H1 (cell line): Measurements from ENCODE around the gene RIGI. TPM values are rescaled to one million over a fixed set of nuclear protein-coding genes. Genes with fewer than 3 reads are reported as not detected.

Source experiments
- CTCF ChIA-PET: fragments of 300-600 bp; sonication (Branson Sonifier 250); formaldehyde crosslinking; loops from one replicate; lab custom pipeline; 2021; ENCODE audit not compliant: partially characterized antibody; lab: Charles Lee
- POLR2A ChIA-PET: fragments of 300-600 bp; sonication (Branson Sonifier 250); formaldehyde crosslinking; loops from one replicate; lab custom pipeline; 2021; ENCODE audit warnings: inconsistent platforms; ENCODE audit not compliant: partially characterized antibody; lab: Charles Lee
- DNase-seq, 2 experiments: peaks; one replicate each; pipeline versions ENCODE4 v3.0.0 to v3.0.0-alpha.2; 2010 to 2022; ENCODE audit warnings: low spot score in 2 of 2, low read depth in 1 of 2, mixed read lengths in 1 of 2
- FAIRE-seq: peaks from 2 replicates; lab custom pipeline; 2011; peaks lifted over from hg19 to GRCh38; lab: Jason Lieb, UNC
- H2AFZ ChIP-seq: 2 replicates; pipeline ENCODE4 v1.8.1; 2012; ENCODE audit warnings: low read length, inconsistent platforms
- H2AK5ac ChIP-seq: 2 replicates; pipeline ENCODE4 v1.6.1; 2013; ENCODE audit warnings: low read depth, low read length
- H2BK120ac ChIP-seq: replicated peaks from 2 replicates; pipeline ENCODE3; 2013; ENCODE audit warnings: low read depth, low read length, inconsistent platforms
- H2BK12ac ChIP-seq: 2 replicates; pipeline ENCODE4 v1.6.1; 2013; ENCODE audit warnings: low read depth, low read length
- H2BK15ac ChIP-seq: 2 replicates; pipeline ENCODE4 v1.6.1; 2013; ENCODE audit warnings: low read length
- H2BK20ac ChIP-seq: 2 replicates; pipeline ENCODE4 v1.6.1; 2013; ENCODE audit warnings: low read length
- H2BK5ac ChIP-seq: 2 replicates; pipeline ENCODE4 v1.6.1; 2013; ENCODE audit warnings: low read depth, low read length
- H3K14ac ChIP-seq: 2 replicates; pipeline ENCODE4 v1.6.1; 2013; ENCODE audit warnings: inconsistent platforms; ENCODE audit not compliant: insufficient read length
- H3K18ac ChIP-seq: 2 replicates; pipeline ENCODE4 v1.6.1; 2013; ENCODE audit warnings: low read length; ENCODE audit errors: extremely low read depth
- H3K23ac ChIP-seq: 2 replicates; pipeline ENCODE4 v1.6.1; 2013; ENCODE audit warnings: inconsistent platforms; ENCODE audit not compliant: insufficient read length
- H3K23me2 ChIP-seq: 2 replicates; pipeline ENCODE4 v1.6.1; 2013; ENCODE audit warnings: low read depth, low read length
- H3K27ac ChIP-seq: 2 replicates; pipeline ENCODE4 v1.6.1; 2011; ENCODE audit warnings: low read depth, low read length, inconsistent platforms
- H3K27me3 ChIP-seq, 4 experiments: replicated peaks in 1 of 4; 1 replicate in 1 of 4; 2 replicates in 3 of 4; pipeline versions ENCODE4 v1.6.1 to v1.8.1; 2011 to 2013; ENCODE audit warnings: low read length in 3 of 4, mild to moderate bottlenecking in 3 of 4, inconsistent platforms in 2 of 4, mixed read lengths in 2 of 4, moderate library complexity in 1 of 4; ENCODE audit not compliant: control insufficient read depth in 3 of 4, insufficient read depth in 3 of 4; ENCODE audit errors: extremely low read depth in 1 of 4
- H3K36me3 ChIP-seq, 4 experiments: 2 replicates each; pipeline versions ENCODE4 v1.6.1 to v1.8.1; 2011 to 2013; ENCODE audit warnings: mild to moderate bottlenecking in 4 of 4, low read length in 3 of 4, moderate library complexity in 2 of 4, control low read depth in 1 of 4, inconsistent platforms in 1 of 4; ENCODE audit not compliant: insufficient read depth in 4 of 4, control insufficient read depth in 2 of 4
- H3K4ac ChIP-seq: replicated peaks from 2 replicates; pipeline ENCODE3; 2013; ENCODE audit warnings: low read length, low read depth, mixed read lengths, inconsistent platforms; ENCODE audit not compliant: insufficient read length
- H3K4me1 ChIP-seq, 4 experiments: replicated peaks in 1 of 4; 1 replicate in 1 of 4; 2 replicates in 3 of 4; pipeline versions ENCODE4 v1.6.1 to v1.8.1; 2011 to 2013; ENCODE audit warnings: low read length in 3 of 4, inconsistent platforms in 2 of 4, mixed read lengths in 1 of 4; ENCODE audit not compliant: insufficient read depth in 4 of 4, control insufficient read depth in 3 of 4
- H3K4me2 ChIP-seq, 2 experiments: 2 replicates each; pipeline versions ENCODE4 v1.6.1 to v1.8.1; 2011 to 2013; ENCODE audit warnings: low read depth in 2 of 2, low read length in 2 of 2, control low read depth in 1 of 2, inconsistent platforms in 1 of 2, mild to moderate bottlenecking in 1 of 2; ENCODE audit not compliant: insufficient read depth in 1 of 2
- H3K4me3 ChIP-seq, 4 experiments: fragments of 200-600, 300-600 bp in 1 of 4; sonication (generic), shearing (Covaris generic), sonication (Bioruptor Twin) in 1 of 4; 2 replicates each; pipeline versions ENCODE4 v1.5.1 to v1.8.1; 2011 to 2016; ENCODE audit warnings: low read length in 4 of 4, low read depth in 3 of 4, control low read depth in 2 of 4, inconsistent platforms in 2 of 4, mild to moderate bottlenecking in 2 of 4, mixed read lengths in 1 of 4, moderate library complexity in 1 of 4; ENCODE audit not compliant: insufficient read depth in 2 of 4; ENCODE audit errors: extremely low read depth in 1 of 4
- H3K56ac ChIP-seq: replicated peaks from 2 replicates; pipeline ENCODE3; 2013; ENCODE audit warnings: low read depth, mild to moderate bottlenecking, mixed read lengths, low read length, inconsistent platforms; ENCODE audit not compliant: insufficient read length
- H3K79me1 ChIP-seq: 2 replicates; pipeline ENCODE4 v1.6.1; 2013; ENCODE audit warnings: low read depth, low read length, control low read depth
- H3K79me2 ChIP-seq, 2 experiments: 2 replicates each; pipeline versions ENCODE4 v1.6.1 to v1.8.1; 2012 to 2013; ENCODE audit warnings: low read length in 2 of 2, mild to moderate bottlenecking in 2 of 2, inconsistent platforms in 1 of 2; ENCODE audit not compliant: insufficient read depth in 2 of 2, control insufficient read depth in 1 of 2
- H3K9ac ChIP-seq, 4 experiments: replicated peaks in 1 of 4; 1 replicate in 1 of 4; 2 replicates in 3 of 4; pipeline versions ENCODE4 v1.6.1 to v1.8.1; 2011 to 2013; ENCODE audit warnings: low read depth in 3 of 4, low read length in 3 of 4, control low read depth in 2 of 4, mild to moderate bottlenecking in 2 of 4, moderate library complexity in 2 of 4, inconsistent platforms in 1 of 4; ENCODE audit errors: extremely low read depth in 1 of 4
- H3K9me3 ChIP-seq, 2 experiments: 2 replicates each; pipeline versions ENCODE4 v1.6.1 to v1.8.1; 2012 to 2013; ENCODE audit warnings: mild to moderate bottlenecking in 2 of 2, moderate library complexity in 2 of 2, control low read depth in 1 of 2, inconsistent platforms in 1 of 2, low read depth in 1 of 2, low read length in 1 of 2, mixed read lengths in 1 of 2; ENCODE audit not compliant: insufficient read depth in 2 of 2
- H4K20me1 ChIP-seq, 2 experiments: replicated peaks in 1 of 2; 2 replicates each; pipeline versions ENCODE3 to v1.8.1; 2011 to 2013; ENCODE audit warnings: inconsistent platforms in 2 of 2, low read length in 2 of 2, mild to moderate bottlenecking in 1 of 2; ENCODE audit not compliant: insufficient read depth in 2 of 2, control insufficient read depth in 1 of 2
- H4K5ac ChIP-seq: 2 replicates; pipeline ENCODE4 v1.6.1; 2013; ENCODE audit warnings: low read length, low read depth, mixed read lengths, inconsistent platforms; ENCODE audit not compliant: insufficient read length
- H4K8ac ChIP-seq: 2 replicates; pipeline ENCODE4 v1.8.0; 2013; ENCODE audit warnings: mild to moderate bottlenecking, moderate library complexity, low read length, inconsistent platforms; ENCODE audit not compliant: insufficient read depth; ENCODE audit errors: extremely low read depth
- H4K91ac ChIP-seq: replicated peaks from 2 replicates; pipeline ENCODE3; 2013; ENCODE audit warnings: low read length, mixed read lengths, inconsistent platforms; ENCODE audit not compliant: insufficient read length
- ATF3 ChIP-seq: IDR thresholded peaks from 2 replicates; pipeline ENCODE4 v1.6.1; 2011; ENCODE audit warnings: low read depth, mild to moderate bottlenecking, low read length; ENCODE audit not compliant: insufficient read depth
- CBX5 ChIP-seq: fragments of 300-800, 300-1000 bp; sonication (generic); IDR thresholded peaks from 2 replicates; pipeline ENCODE4 v1.7.1; 2016; ENCODE audit warnings: antibody characterized with exemption, low read length, low read depth
- CBX8 ChIP-seq: fragments of 300-800, 300-1000 bp; sonication (generic); IDR thresholded peaks from 2 replicates; pipeline ENCODE4 v1.7.1; 2016; ENCODE audit warnings: low read depth, low read length, borderline replicate concordance
- RBBP5 ChIP-seq: IDR thresholded peaks from 2 replicates; pipeline ENCODE4 v1.7.1; 2012; ENCODE audit warnings: low read depth, mild to moderate bottlenecking, inconsistent platforms, low read length, moderate library complexity, borderline replicate concordance
- WGBS, 2 experiments: shearing (Covaris generic) in 1 of 2; methylation state at CpG; one replicate each; pipeline versions ENCODE4 v1.1.6 to v1.1.7; 2013 to 2015; ENCODE audit warnings: low lambda C conversion rate in 2 of 2, mixed read lengths in 2 of 2, inconsistent platforms in 1 of 2, low coverage in 1 of 2, missing lambda C conversion rate in 1 of 2; ENCODE audit not compliant: insufficient replicate concordance in 2 of 2, insufficient coverage in 1 of 2, insufficient read length in 1 of 2; ENCODE audit errors: extremely low coverage in 1 of 2, missing lambda C conversion rate in 1 of 2; 5-methylcytosine and 5-hydroxymethylcytosine counted together
- polyA plus RNA-seq, 7 experiments: library from polyadenylated mRNA; depleted of rRNA in 3 of 7; stranded (reverse) in 5 of 7; unstranded in 2 of 7; fragments of >200 nt in 5 of 7; fragments of 200-250 nt in 2 of 7; gene quantifications; 1 replicate in 5 of 7; 2 replicates in 1 of 7; 4 replicates in 1 of 7; pipeline versions ENCODE4 v1.2.1 to v1.2.3, GENCODE V29; 2011 to 2013; ENCODE audit warnings: missing spikeins in 2 of 7, mixed read lengths in 2 of 7
- total RNA-seq: library from RNA; stranded (reverse); fragmentation: NEBNext Ultra II Directional; extraction: Animal tissue kit (Norgen Biotek cat#: 25700); gene quantifications from 2 replicates; pipeline ENCODE4 v1.2.1, GENCODE V29; 2021

Gene RIGI
- total and polyA plus RNA-seq, 2 of the 8 experiments (the other 6 are each of a cell fraction or from before 2014, with no cell fraction given) = 3.1 to 6.7 TPM

- Histone ChIP-seq H3K23ac (no peak overlapping the region), H2BK5ac (no peak overlapping the region), H3K14ac (no peak overlapping the region), H2AFZ (no peak overlapping the region), H3K9me3 (no peaks in the 10 kb centered on the region), H3K79me1 (peaks cover 4% of the 10 kb centered on the region; the same call in 1 of the 2 replicates), H3K9ac (no peak overlapping the region), H2AK5ac (no peak overlapping the region), H3K4me1 (peaks cover 0 to 4% (median under 1%) of the 10 kb centered on the region in 4 experiments; a peak in 2 of 7 replicates), H3K79me2 (peaks cover 4 to 33% of the 10 kb centered on the region in 2 experiments; a peak in 3 of 4 replicates), H3K4me2 (peak overlapping the region; percentile 82 to 89; a peak in 2 of 4 replicates), H3K36me3 (peaks cover 0 to 5% (median 0%) of the 10 kb centered on the region in 4 experiments; a peak in 1 of 8 replicates), H3K27me3 (no peaks in the 10 kb centered on the region), H2BK120ac (no peak overlapping the region), H3K18ac (no peak overlapping the region), H3K27ac (no peak overlapping the region), H4K20me1 (peaks cover 0 to 4% of the 10 kb centered on the region in 2 experiments), H2BK12ac (no peak overlapping the region), H4K5ac (no peak overlapping the region), H3K56ac (no peak overlapping the region), H4K8ac (no peak overlapping the region), H3K4me3 (peak overlapping the region in 1 of 4 experiments; percentile 97; a peak in 2 of 8 replicates), H4K91ac (no peak overlapping the region), H2BK15ac (no peak overlapping the region), H3K4ac (no peak overlapping the region), H2BK20ac (no peak overlapping the region), H3K23me2 (peaks cover 6% of the 10 kb centered on the region)
- TF ChIP-seq CBX8 = no peak
- TF ChIP-seq CBX5 = no peak
- no peak for TF ChIP-seq ATF3
- no peak for TF ChIP-seq RBBP5
- FAIRE-seq = no peak
- POLR2A ChIA-PET = interaction anchor here (1.0 to 3.8 kb wide), 4 partner anchors 23 to 195 kb away, joined by 3 to 24 read pairs (median 6); partner anchors contain the start of genes RIGI, SMIM27 and TOPORS
- no peak for DNase-seq
- WGBS, 2 experiments = 88% methylated on average over 7 of the region's 7 CpGs; no CpG with 5 or more reads in 1 of the 2 experiments
- CTCF ChIA-PET = interaction anchor here (0.6 to 12.2 kb wide), 8 partner anchors 8 to 310 kb away, joined by 3 to 248 read pairs (median 4); no protein-coding TSS in a partner anchor
Observed at GRCh38 chr9:32573821-32574220, 47.8 kb upstream of the RIGI start.
